OCI-LY1 (cell line): ENCODE data around the gene ABLIM3.

Experiments
- H2AFZ ChIP-seq: fragments of 200-600 bp; sonication (generic), shearing (Covaris generic); 2 replicates; pipeline ENCODE4 v1.6.0; 2014; ENCODE audit warnings: antibody characterized with exemption, mild to moderate bottlenecking, low read length
- H3F3A ChIP-seq: fragments of 200-600 bp; sonication (generic), shearing (Covaris generic); 2 replicates; pipeline ENCODE4 v1.6.0; 2014; ENCODE audit warnings: mild to moderate bottlenecking, antibody characterized with exemption, low read length, moderate library complexity; ENCODE audit not compliant: insufficient read depth
- H3K27ac ChIP-seq: fragments of 200-600 bp; sonication (generic); 2 replicates; pipeline ENCODE4 v1.5.1; 2014; ENCODE audit warnings: low read length, mixed run types, mild to moderate bottlenecking, low read depth; ENCODE audit not compliant: poor library complexity, severe bottlenecking
- H3K27me3 ChIP-seq: fragments of 200-600 bp; sonication (generic); 2 replicates; pipeline ENCODE4 v1.6.0; 2014; ENCODE audit warnings: antibody characterized with exemption, mild to moderate bottlenecking, low read length, moderate library complexity; ENCODE audit not compliant: insufficient read depth
- H3K36me3 ChIP-seq: fragments of 200-600 bp; sonication (generic); 2 replicates; pipeline ENCODE4 v1.6.1; 2014; ENCODE audit warnings: mild to moderate bottlenecking, antibody characterized with exemption, low read length, moderate library complexity, mixed read lengths; ENCODE audit not compliant: insufficient read depth
- H3K4me1 ChIP-seq: fragments of 200-600 bp; sonication (generic); 2 replicates; pipeline ENCODE4 v1.5.1; 2014; ENCODE audit warnings: mild to moderate bottlenecking, low read length, moderate library complexity; ENCODE audit not compliant: insufficient read depth, severe bottlenecking
- H3K4me2 ChIP-seq: fragments of 200-600 bp; sonication (generic), shearing (Covaris generic); 2 replicates; pipeline ENCODE4 v1.6.1; 2014; ENCODE audit warnings: low read length
- H3K4me3 ChIP-seq: fragments of 200-600 bp; sonication (generic); 2 replicates; pipeline ENCODE4 v1.5.1; 2014; ENCODE audit warnings: low read length, low read depth, mild to moderate bottlenecking, mixed read lengths; ENCODE audit not compliant: poor library complexity, severe bottlenecking
- H3K79me2 ChIP-seq: fragments of 200-600 bp; shearing (Covaris generic); 2 replicates; pipeline ENCODE4 v1.6.1; 2016; ENCODE audit warnings: mixed run types, low read length, mixed read lengths; ENCODE audit not compliant: insufficient read depth
- H3K9ac ChIP-seq: fragments of 200-600 bp; sonication (generic), shearing (Covaris generic); 2 replicates; pipeline ENCODE4 v1.6.1; 2014; ENCODE audit warnings: mild to moderate bottlenecking, low read length, mixed read lengths
- H3K9me2 ChIP-seq: fragments of 200-600 bp; sonication (generic), shearing (Covaris generic); 2 replicates; pipeline ENCODE4 v1.6.1; 2014; ENCODE audit warnings: low read depth, mild to moderate bottlenecking, low read length, mixed read lengths
- H3K9me3 ChIP-seq: fragments of 200-600 bp; shearing (Covaris generic); 2 replicates; pipeline ENCODE4 v1.6.1; 2014; ENCODE audit warnings: low read length, mixed read lengths
- H4K20me1 ChIP-seq: fragments of 200-600 bp; sonication (generic), shearing (Covaris generic); 2 replicates; pipeline ENCODE4 v1.6.0; 2016; ENCODE audit warnings: mild to moderate bottlenecking, low read length; ENCODE audit not compliant: insufficient read depth
- EZH2 ChIP-seq: fragments of 200-600 bp; sonication (generic), shearing (Covaris generic); IDR thresholded peaks from 2 replicates; pipeline ENCODE4 v1.8.0; 2017; ENCODE audit warnings: borderline replicate concordance, mixed run types, mild to moderate bottlenecking, antibody characterized with exemption, low read length, moderate library complexity, mixed read lengths
- TF ChIP-seq, protein P1 (sequence below): fragments of 200-600 bp; sonication (generic), shearing (Covaris generic); IDR thresholded peaks from 2 replicates; pipeline ENCODE4 v1.5.1; 2017; ENCODE audit warnings: mild to moderate bottlenecking, antibody characterized with exemption, low read length, moderate library complexity, mixed read lengths

ABLIM3 gene

GRCh38 chr5:149215478-149216090 lies 74.3 kb downstream of the ABLIM3 start:
- Histone ChIP-seq H3F3A (no peaks in the 10 kb centered on the region), H4K20me1 (no peaks in the 10 kb centered on the region), H3K27me3 (no peaks in the 10 kb centered on the region), H3K27ac (no peak overlapping the region), H3K36me3 (no peaks in the 10 kb centered on the region), H3K79me2 (no peaks in the 10 kb centered on the region), H3K4me3 (no peak overlapping the region), H3K9me2 (no peaks in the 10 kb centered on the region), H3K4me2 (no peak overlapping the region), H2AFZ (no peak overlapping the region), H3K4me1 (no peaks in the 10 kb centered on the region), H3K9me3 (no peaks in the 10 kb centered on the region), H3K9ac (no peak overlapping the region)
- TF ChIP-seq, protein P1, sequence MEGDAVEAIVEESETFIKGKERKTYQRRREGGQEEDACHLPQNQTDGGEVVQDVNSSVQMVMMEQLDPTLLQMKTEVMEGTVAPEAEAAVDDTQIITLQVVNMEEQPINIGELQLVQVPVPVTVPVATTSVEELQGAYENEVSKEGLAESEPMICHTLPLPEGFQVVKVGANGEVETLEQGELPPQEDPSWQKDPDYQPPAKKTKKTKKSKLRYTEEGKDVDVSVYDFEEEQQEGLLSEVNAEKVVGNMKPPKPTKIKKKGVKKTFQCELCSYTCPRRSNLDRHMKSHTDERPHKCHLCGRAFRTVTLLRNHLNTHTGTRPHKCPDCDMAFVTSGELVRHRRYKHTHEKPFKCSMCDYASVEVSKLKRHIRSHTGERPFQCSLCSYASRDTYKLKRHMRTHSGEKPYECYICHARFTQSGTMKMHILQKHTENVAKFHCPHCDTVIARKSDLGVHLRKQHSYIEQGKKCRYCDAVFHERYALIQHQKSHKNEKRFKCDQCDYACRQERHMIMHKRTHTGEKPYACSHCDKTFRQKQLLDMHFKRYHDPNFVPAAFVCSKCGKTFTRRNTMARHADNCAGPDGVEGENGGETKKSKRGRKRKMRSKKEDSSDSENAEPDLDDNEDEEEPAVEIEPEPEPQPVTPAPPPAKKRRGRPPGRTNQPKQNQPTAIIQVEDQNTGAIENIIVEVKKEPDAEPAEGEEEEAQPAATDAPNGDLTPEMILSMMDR = no peak
- no peak for TF ChIP-seq EZH2

GRCh38 chr5:149216496-149216895 lies 75.2 kb downstream of the ABLIM3 start:
- Histone ChIP-seq H3K4me1 (no peaks in the 10 kb centered on the region), H3K79me2 (no peaks in the 10 kb centered on the region), H4K20me1 (no peaks in the 10 kb centered on the region), H3F3A (no peaks in the 10 kb centered on the region), H3K4me2 (no peak overlapping the region), H2AFZ (no peak overlapping the region), H3K4me3 (no peak overlapping the region), H3K36me3 (no peaks in the 10 kb centered on the region), H3K9ac (no peak overlapping the region), H3K27ac (no peak overlapping the region), H3K9me3 (no peaks in the 10 kb centered on the region), H3K27me3 (no peaks in the 10 kb centered on the region), H3K9me2 (no peaks in the 10 kb centered on the region)
- TF ChIP-seq, protein P1 = no peak
- no peak for TF ChIP-seq EZH2

DNA sequence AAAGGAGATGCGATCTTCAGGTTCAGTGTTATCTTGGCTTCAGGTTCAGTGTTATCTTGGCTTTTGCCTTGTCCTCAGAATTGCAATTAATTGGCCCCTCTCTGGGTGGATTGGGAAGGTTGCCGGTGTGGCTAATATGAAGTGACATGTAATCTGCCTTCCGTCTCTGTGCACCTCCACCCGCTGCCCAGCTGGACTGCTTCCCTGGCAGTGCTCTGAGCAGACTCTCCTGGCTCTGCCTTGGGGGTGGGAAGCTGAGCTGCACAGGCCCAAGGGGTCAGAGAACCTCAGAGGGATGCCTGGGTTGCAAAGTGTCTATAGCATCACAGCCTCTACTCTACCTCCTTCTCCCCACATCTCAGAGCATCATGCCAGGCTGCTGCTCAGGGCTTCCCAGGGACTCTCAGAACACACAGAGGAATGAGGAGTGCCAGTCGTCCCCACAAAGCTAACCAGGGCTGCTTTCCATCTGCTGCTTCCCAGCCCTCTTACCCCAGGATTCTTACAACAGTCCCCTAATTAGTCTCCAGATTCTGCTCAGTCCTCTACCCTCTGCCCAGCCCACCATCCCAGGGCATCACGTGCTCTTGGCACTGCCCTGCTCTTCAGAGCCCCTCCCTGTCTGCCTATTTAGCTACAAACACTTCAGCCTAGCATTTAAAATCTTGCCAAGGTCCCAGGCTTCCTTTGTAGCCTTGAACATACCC lies 76.0 kb downstream of the ABLIM3 start:
- no peaks in the 10 kb centered on the region for H3K9me2 ChIP-seq
- H3K4me2 ChIP-seq = no peak overlapping the region
- no peaks in the 10 kb centered on the region for H3K79me2 ChIP-seq
- H3K4me1 ChIP-seq = no peaks in the 10 kb centered on the region
- no peaks in the 10 kb centered on the region for H4K20me1 ChIP-seq
- H3K27ac ChIP-seq = no peak overlapping the region
- H3K4me3 ChIP-seq = no peak overlapping the region
- H3F3A ChIP-seq = no peaks in the 10 kb centered on the region
- no peak for TF ChIP-seq EZH2
- TF ChIP-seq, protein P1 = no peak
- no peaks in the 10 kb centered on the region for H3K27me3 ChIP-seq
- no peaks in the 10 kb centered on the region for H3K9me3 ChIP-seq
- no peak overlapping the region for H3K9ac ChIP-seq
- no peaks in the 10 kb centered on the region for H3K36me3 ChIP-seq
- no peak overlapping the region for H2AFZ ChIP-seq
